B cell (primary cell): ENCODE measurements around the gene LENEP. TPM values are rescaled to one million over a fixed set of nuclear protein-coding genes. Genes with fewer than 3 reads are reported as not detected.

ENCODE experiments used
- ATAC-seq: fragments of 200-7000 bp; cut with Tn5 transposase; one replicate; pipeline ENCODE4 v1.10.0; 2021; ENCODE audit warnings: low read depth, mild to moderate bottlenecking, moderate number of reproducible peaks, moderate library complexity
- CTCF ChIA-PET: fragments of 350-600 bp; sonication (Branson Sonifier 250); formaldehyde crosslinking; loops from one replicate; lab custom pipeline; 2021; ENCODE audit warnings: antibody characterized with exemption, inconsistent platforms; lab: Charles Lee
- POLR2A ChIA-PET: fragments of 350-600 bp; sonication (Branson Sonifier 250); formaldehyde crosslinking; loops from one replicate; lab custom pipeline; 2021; ENCODE audit warnings: antibody characterized with exemption; lab: Charles Lee
- DNase-seq: peaks from one replicate; pipeline ENCODE4 v3.0.0; 2013
- H2AFZ ChIP-seq: 2 replicates; pipeline ENCODE4 v1.6.1; 2012; ENCODE audit warnings: mild to moderate bottlenecking, low read depth, low read length; ENCODE audit not compliant: insufficient read depth, poor library complexity, severe bottlenecking
- H3K27ac ChIP-seq, 2 donors: 1 replicate in 1 of 2; 2 replicates in 1 of 2; pipeline ENCODE4 v1.5.1; 2012 to 2013; ENCODE audit warnings: low read length in 2 of 2, mild to moderate bottlenecking in 2 of 2, moderate library complexity in 1 of 2
- H3K27me3 ChIP-seq, 4 experiments: fragments of 200-600 bp in 1 of 4; sonication (generic) in 1 of 4; replicated peaks in 1 of 4; 1 replicate in 2 of 4; 2 replicates in 2 of 4; pipeline versions ENCODE4 v1.6.1 to v1.7.0; 2013 to 2016; ENCODE audit warnings: low read length in 3 of 4, mild to moderate bottlenecking in 2 of 4, mixed read lengths in 1 of 4, moderate library complexity in 1 of 4; ENCODE audit not compliant: insufficient read depth in 4 of 4, control insufficient read depth in 3 of 4; ENCODE audit errors: control extremely low read depth in 1 of 4
- H3K36me3 ChIP-seq, 2 experiments: replicated peaks in 1 of 2; 1 replicate in 1 of 2; 2 replicates in 1 of 2; pipeline versions ENCODE4 v1.6.1 to v1.7.1; 2013; ENCODE audit warnings: low read length in 1 of 2; ENCODE audit not compliant: insufficient read depth in 2 of 2, control insufficient read depth in 1 of 2; ENCODE audit errors: control extremely low read depth in 1 of 2, extremely low read depth in 1 of 2
- H3K4me1 ChIP-seq, 2 donors: fragments of 200-600 bp in 1 of 2; sonication (generic) in 1 of 2; 1 replicate in 1 of 2; 2 replicates in 1 of 2; pipeline versions ENCODE4 v1.5.1 to v1.6.1; 2013 to 2017; ENCODE audit warnings: low read length in 2 of 2; ENCODE audit not compliant: control insufficient read depth in 2 of 2, insufficient read depth in 2 of 2
- H3K4me2 ChIP-seq: replicated peaks from 2 replicates; pipeline ENCODE3; 2012; ENCODE audit warnings: mild to moderate bottlenecking, low read depth, low read length; ENCODE audit not compliant: poor library complexity, severe bottlenecking
- H3K4me3 ChIP-seq, 5 experiments: fragments of 200-600 bp in 1 of 5; sonication (generic) in 1 of 5; 1 replicate in 3 of 5; 2 replicates in 2 of 5; pipeline versions ENCODE4 v1.5.1 to v1.7.0; 2011 to 2016; ENCODE audit warnings: low read length in 4 of 5, mild to moderate bottlenecking in 4 of 5, low read depth in 2 of 5, control low read depth in 1 of 5, moderate library complexity in 1 of 5; ENCODE audit not compliant: insufficient read depth in 1 of 5; ENCODE audit errors: control extremely low read depth in 1 of 5, extremely low read depth in 1 of 5
- H3K79me2 ChIP-seq: fragments of 200-600 bp; sonication (generic); one replicate; pipeline ENCODE4 v1.6.0; 2016; ENCODE audit warnings: low read length; ENCODE audit not compliant: control insufficient read depth, insufficient read depth
- H3K9ac ChIP-seq: fragments of 200-600 bp; sonication (generic); 2 replicates; pipeline ENCODE4 v1.6.1; 2017; ENCODE audit warnings: mild to moderate bottlenecking, low read length, moderate library complexity
- H3K9me3 ChIP-seq, 3 donors: one replicate each; pipeline versions ENCODE4 v1.6.1 to v1.7.1; 2013; ENCODE audit warnings: low read length in 2 of 3; ENCODE audit not compliant: control insufficient read depth in 2 of 3, insufficient read depth in 1 of 3; ENCODE audit errors: control extremely low read depth in 1 of 3
- H4K20me1 ChIP-seq: 2 replicates; pipeline ENCODE4 v1.6.0; 2012; ENCODE audit warnings: mild to moderate bottlenecking, low read length; ENCODE audit not compliant: insufficient read depth, control insufficient read depth, poor library complexity, severe bottlenecking
- H3K27ac Mint-ChIP-seq: one replicate; pipeline ENCODE4 v1.8.0; 2021; ENCODE audit warnings: mixed read lengths
- H3K27me3 Mint-ChIP-seq: one replicate; pipeline ENCODE4 v1.8.0; 2021; ENCODE audit warnings: mixed read lengths
- H3K4me1 Mint-ChIP-seq: one replicate; pipeline ENCODE4 v1.8.0; 2021; ENCODE audit warnings: mixed read lengths
- H3K4me3 Mint-ChIP-seq: one replicate; pipeline ENCODE4 v1.8.0; 2021; ENCODE audit warnings: mixed read lengths
- H3K9me3 Mint-ChIP-seq: one replicate; pipeline ENCODE4 v1.8.0; 2022; ENCODE audit warnings: mixed read lengths; ENCODE audit not compliant: insufficient read depth
- CTCF ChIP-seq: fragments of 200-600 bp; IDR thresholded peaks from one replicate; pipeline ENCODE4 v1.8.0; 2022; ENCODE audit warnings: antibody characterized with exemption, mild to moderate bottlenecking
- EZH2 ChIP-seq: IDR thresholded peaks from 2 replicates; pipeline ENCODE4 v1.6.1; 2012; ENCODE audit warnings: borderline replicate concordance, low read depth, mild to moderate bottlenecking, moderate library complexity, low read length; ENCODE audit not compliant: insufficient read depth, poor library complexity, severe bottlenecking
- WGBS: methylation state at CpG from one replicate; pipeline ENCODE4 v1.1.5; 2013; ENCODE audit warnings: missing lambda C conversion rate; ENCODE audit not compliant: insufficient coverage; 5-methylcytosine and 5-hydroxymethylcytosine counted together
- intact Hi-C: fragments of 100-400 bp; cut with micrococcal nuclease; formaldehyde crosslinking; loops from one replicate; pipeline ENCODE4 v1.10.0; 2022
- polyA plus RNA-seq: library from polyadenylated mRNA; depleted of rRNA; stranded (reverse); fragments of >200 nt; gene quantifications from 2 replicates; pipeline ENCODE4 v1.2.3, GENCODE V29; 2012
- total RNA-seq, 2 donors: library from RNA; stranded (reverse); fragments of 120-200 nt in 1 of 2; gene quantifications; 1 replicate in 1 of 2; 2 replicates in 1 of 2; pipeline versions ENCODE4 v1.2.3 to v1.2.4, GENCODE V29; 2013 to 2022

LENEP gene
- total and polyA plus RNA-seq, 2 donors (not counting 1 experiment from before 2014, with no cell fraction given) = 2.0 TPM; not detected in 1

- CTCF ChIA-PET = no interaction called here
- H3K79me2 ChIP-seq = no peaks in the 10 kb centered on the region
- 93% methylated on average over 11 of the region's 11 CpGs for WGBS
Measured at GRCh38 chr1:155030899-155031298, 37.5 kb downstream of the LENEP start.

GRCh38 chr1:155032886-155033285, 39.5 kb downstream of the LENEP start:
- H3K27me3 ChIP-seq = peaks cover 0 to 8% (median 0%) of the 10 kb centered on the region in 4 experiments
- H2AFZ ChIP-seq = no peak overlapping the region
- no peaks in the 10 kb centered on the region for H3K79me2 ChIP-seq
- intact Hi-C loops = no loop called here
- H3K4me1 Mint-ChIP-seq = no peaks in the 10 kb centered on the region
- no peaks in the 10 kb centered on the region for H3K9me3 ChIP-seq
- DNase-seq (no peak), ATAC-seq (no peak)
- no peaks in the 10 kb centered on the region for H3K4me1 ChIP-seq
- peaks cover 11% of the 10 kb centered on the region for H3K27me3 Mint-ChIP-seq
- H3K9ac ChIP-seq = no peak overlapping the region
- ChIA-PET POLR2A (no interaction called here), CTCF (interaction anchor here (1.4 to 1.7 kb wide), 2 partner anchors 9 to 12 kb away, joined by 4 to 6 read pairs; no protein-coding TSS in a partner anchor)
- H4K20me1 ChIP-seq = no peaks in the 10 kb centered on the region
- no peaks in the 10 kb centered on the region for H3K9me3 Mint-ChIP-seq
- H3K27ac Mint-ChIP-seq = no peak overlapping the region
- H3K27ac ChIP-seq = no peak overlapping the region
- WGBS = 94% methylated on average over 12 of the region's 12 CpGs
- no peak overlapping the region for H3K4me3 Mint-ChIP-seq
- no peak overlapping the region for H3K4me2 ChIP-seq
- no peak overlapping the region for H3K4me3 ChIP-seq
- no peaks in the 10 kb centered on the region for H3K36me3 ChIP-seq
- TF ChIP-seq EZH2 = no peak
- no peak for TF ChIP-seq CTCF

More at GRCh38 chr1:155030899-155031298, 37.5 kb downstream of the LENEP start:
- no peak overlapping the region for H3K9ac ChIP-seq
- intact Hi-C loops = no loop called here
- no peaks in the 10 kb centered on the region for H3K27me3 ChIP-seq
- Mint-ChIP-seq H3K9me3 (no peaks in the 10 kb centered on the region), H3K4me1 (no peaks in the 10 kb centered on the region), H3K4me3 (no peak overlapping the region), H3K27ac (no peak overlapping the region), H3K27me3 (peaks cover 7% of the 10 kb centered on the region)
- no peak for ATAC-seq
- H2AFZ ChIP-seq = no peak overlapping the region
- H3K9me3 ChIP-seq = no peaks in the 10 kb centered on the region
- H4K20me1 ChIP-seq = no peaks in the 10 kb centered on the region
- H3K36me3 ChIP-seq = no peaks in the 10 kb centered on the region
- no peak overlapping the region for H3K27ac ChIP-seq
- no peak overlapping the region for H3K4me2 ChIP-seq
- no peaks in the 10 kb centered on the region for H3K4me1 ChIP-seq
- no peak for TF ChIP-seq CTCF
- TF ChIP-seq EZH2 = no peak
- POLR2A ChIA-PET = no interaction called here
- no peak for DNase-seq
- no peak overlapping the region for H3K4me3 ChIP-seq
